CD14-positive monocyte (primary cell): ENCODE results near the gene CES2. TPM values are rescaled to one million over a fixed set of nuclear protein-coding genes. Genes with fewer than 3 reads are reported as not detected.
"Not testable (repeated sequence)": the region's sequence is repeated elsewhere in the genome, so short reads cannot be mapped to it uniquely, and the experiment has no call there.

Experiments
- DNase-seq, 3 donors: peaks; one replicate each; pipeline ENCODE4 v3.0.0-alpha.2; 2011 to 2022
- H2AFZ ChIP-seq: 2 replicates; pipeline ENCODE4 v1.6.0; 2012; ENCODE audit warnings: mild to moderate bottlenecking, low read depth, low read length, inconsistent platforms; ENCODE audit not compliant: insufficient read depth, poor library complexity, severe bottlenecking
- H3K27ac ChIP-seq, 2 donors: 1 replicate in 1 of 2; 2 replicates in 1 of 2; pipeline ENCODE4 v1.5.1; 2012 to 2013; ENCODE audit warnings: low read length in 2 of 2, control low read depth in 1 of 2, inconsistent platforms in 1 of 2, low read depth in 1 of 2, mild to moderate bottlenecking in 1 of 2
- H3K27me3 ChIP-seq, 2 donors: one replicate each; pipeline versions ENCODE4 v1.6.0 to v1.6.1; 2011 to 2013; ENCODE audit warnings: low read length in 2 of 2; ENCODE audit not compliant: control insufficient read depth in 2 of 2, insufficient read depth in 2 of 2
- H3K36me3 ChIP-seq, 2 donors: replicated peaks in 1 of 2; 1 replicate in 1 of 2; 2 replicates in 1 of 2; pipeline versions ENCODE4 v1.5.1 to v1.6.1; 2012 to 2013; ENCODE audit warnings: low read length in 2 of 2, control low read depth in 1 of 2, inconsistent platforms in 1 of 2, mild to moderate bottlenecking in 1 of 2; ENCODE audit not compliant: insufficient read depth in 2 of 2, control insufficient read depth in 1 of 2
- H3K4me1 ChIP-seq, 2 donors: 1 replicate in 1 of 2; 2 replicates in 1 of 2; pipeline versions ENCODE4 v1.5.1 to v1.6.1; 2012 to 2013; ENCODE audit warnings: low read length in 2 of 2, control low read depth in 1 of 2, inconsistent platforms in 1 of 2, mild to moderate bottlenecking in 1 of 2, moderate library complexity in 1 of 2; ENCODE audit not compliant: insufficient read depth in 2 of 2, control insufficient read depth in 1 of 2
- H3K4me2 ChIP-seq: replicated peaks from 2 replicates; pipeline ENCODE3; 2012; ENCODE audit warnings: low read length, moderate library complexity, mild to moderate bottlenecking; ENCODE audit not compliant: poor library complexity, severe bottlenecking; ENCODE audit errors: extremely low read depth
- H3K4me3 ChIP-seq, 3 experiments: fragments of 200-600 bp in 1 of 3; sonication (generic) in 1 of 3; replicated peaks in 1 of 3; 1 replicate in 2 of 3; 2 replicates in 1 of 3; pipeline ENCODE4 v1.5.1; 2011 to 2013; ENCODE audit warnings: low read length in 3 of 3, mild to moderate bottlenecking in 3 of 3, control low read depth in 2 of 3, low read depth in 2 of 3, inconsistent platforms in 1 of 3, moderate library complexity in 1 of 3
- H3K79me2 ChIP-seq: 2 replicates; pipeline ENCODE4 v1.6.0; 2012; ENCODE audit warnings: mild to moderate bottlenecking, control low read depth, inconsistent platforms, low read length, moderate library complexity; ENCODE audit not compliant: insufficient read depth
- H3K9ac ChIP-seq: 2 replicates; pipeline ENCODE4 v1.6.0; 2017; ENCODE audit warnings: low read length, mild to moderate bottlenecking; ENCODE audit not compliant: insufficient read depth, poor library complexity, severe bottlenecking
- H3K9me3 ChIP-seq, 2 donors: replicated peaks in 1 of 2; 1 replicate in 1 of 2; 2 replicates in 1 of 2; pipeline versions ENCODE4 v1.5.1 to v1.6.1; 2012 to 2013; ENCODE audit warnings: low read length in 2 of 2, control low read depth in 1 of 2; ENCODE audit not compliant: control insufficient read depth in 1 of 2, insufficient read depth in 1 of 2
- H4K20me1 ChIP-seq: 2 replicates; pipeline ENCODE4 v1.6.0; 2012; ENCODE audit warnings: mild to moderate bottlenecking, low read length, control low read depth, moderate library complexity; ENCODE audit not compliant: insufficient read depth
- H3K27ac Mint-ChIP-seq, 7 donors: one replicate each; pipeline ENCODE4 v1.8.0; 2020; ENCODE audit warnings: mild to moderate bottlenecking in 7 of 7, mixed read lengths in 7 of 7, moderate library complexity in 6 of 7, inconsistent platforms in 2 of 7
- H3K27me3 Mint-ChIP-seq, 3 donors: one replicate each; pipeline ENCODE4 v1.8.0; 2021 to 2022; ENCODE audit warnings: low read depth in 3 of 3, mild to moderate bottlenecking in 3 of 3, mixed read lengths in 3 of 3, moderate library complexity in 3 of 3, inconsistent platforms in 1 of 3
- H3K36me3 Mint-ChIP-seq, 2 donors: one replicate each; pipeline ENCODE4 v1.8.0; 2020; ENCODE audit warnings: mixed read lengths in 2 of 2, inconsistent platforms in 1 of 2, mild to moderate bottlenecking in 1 of 2
- H3K4me1 Mint-ChIP-seq: one replicate; pipeline ENCODE4 v1.8.0; 2020; ENCODE audit warnings: mild to moderate bottlenecking, mixed read lengths
- H3K4me3 Mint-ChIP-seq, 2 donors: one replicate each; pipeline ENCODE4 v1.8.0; 2020; ENCODE audit warnings: mild to moderate bottlenecking in 2 of 2, mixed read lengths in 2 of 2, moderate library complexity in 1 of 2
- H3K9me3 Mint-ChIP-seq, 7 donors: one replicate each; pipeline ENCODE4 v1.8.0; 2020 to 2022; ENCODE audit warnings: mixed read lengths in 7 of 7, mild to moderate bottlenecking in 6 of 7, moderate library complexity in 6 of 7, inconsistent platforms in 2 of 7
- WGBS: methylation state at CpG from one replicate; pipeline ENCODE4 v1.1.5; 2013; ENCODE audit warnings: missing lambda C conversion rate; ENCODE audit not compliant: insufficient coverage; 5-methylcytosine and 5-hydroxymethylcytosine counted together
- intact Hi-C, 2 donors: fragments of 100-400 bp; cut with micrococcal nuclease; formaldehyde crosslinking; loops; one replicate each; pipeline versions ENCODE4 v1.15.0 to v1.15.1; 2023
- polyA plus RNA-seq, 3 donors: library from polyadenylated mRNA; depleted of rRNA in 1 of 3; unstranded in 2 of 3; stranded (reverse) in 1 of 3; fragments of 300-500 nt in 2 of 3; fragments of >200 nt in 1 of 3; fragmentation: Illumina TruSeq in 2 of 3; gene quantifications; 1 replicate in 2 of 3; 2 replicates in 1 of 3; pipeline ENCODE4 v1.2.3, GENCODE V29; 2012 to 2021
- TF ChIP-seq, protein P1 (sequence below): fragments of 200-600 bp; IDR thresholded peaks from one replicate; pipeline ENCODE4 v1.8.0; 2022; ENCODE audit warnings: antibody characterized with exemption, mild to moderate bottlenecking

CES2 gene
- polyA plus RNA-seq, 3 donors: 14.0 to 29.0 (median 23.2) TPM

DNA sequence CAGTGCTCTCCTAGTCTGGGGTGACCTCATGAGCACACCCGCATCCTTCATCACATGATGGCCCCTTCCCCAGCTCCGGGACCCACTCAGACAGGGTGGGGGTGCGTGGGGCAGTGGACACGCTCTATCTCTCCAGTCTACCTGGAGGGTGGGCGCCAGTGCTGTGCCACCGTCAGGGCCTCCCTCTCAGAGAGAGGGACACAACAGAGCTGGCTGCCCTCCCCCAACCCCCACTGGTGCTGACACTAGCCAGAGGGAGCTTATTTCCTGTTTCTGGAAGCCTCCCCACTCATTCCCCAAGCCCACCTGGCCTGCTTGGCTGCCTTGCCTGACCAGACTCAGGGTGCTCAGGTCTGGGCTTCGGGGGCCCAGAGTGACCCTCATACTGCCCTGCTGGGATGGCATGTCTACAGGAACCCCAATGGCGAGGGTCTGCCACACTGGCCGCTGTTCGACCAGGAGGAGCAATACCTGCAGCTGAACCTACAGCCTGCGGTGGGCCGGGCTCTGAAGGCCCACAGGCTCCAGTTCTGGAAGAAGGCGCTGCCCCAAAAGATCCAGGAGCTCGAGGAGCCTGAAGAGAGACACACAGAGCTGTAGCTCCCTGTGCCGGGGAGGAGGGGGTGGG, 8.2 kb downstream of the CES2 start:
- Histone ChIP-seq H3K79me2 (peaks cover 2% of the 10 kb centered on the region), H2AFZ (no peak overlapping the region), H3K4me1 (peaks cover 11 to 13% of the 10 kb centered on the region in 2 donors), H3K4me2 (no peak overlapping the region), H4K20me1 (peaks cover 40% of the 10 kb centered on the region), H3K4me3 (no peak overlapping the region), H3K9ac (no peak overlapping the region), H3K27ac (no peak overlapping the region), H3K27me3 (peaks cover 3 to 10% of the 10 kb centered on the region in 2 donors), H3K9me3 (no peaks in the 10 kb centered on the region), H3K36me3 (peaks cover 54 to 56% of the 10 kb centered on the region in 2 donors)
- intact Hi-C loops: no loop called here
- Mint-ChIP-seq H3K4me3 (no peak overlapping the region), H3K27me3 (peaks cover 12 to 17% (median 14%) of the 10 kb centered on the region in 3 donors), H3K4me1 (peaks cover 16% of the 10 kb centered on the region), H3K27ac (no peak overlapping the region), H3K36me3 (peaks cover 55 to 58% of the 10 kb centered on the region in 2 donors), H3K9me3 (peaks cover 0 to 2% (median 0%) of the 10 kb centered on the region in 7 donors)
- no peak for DNase-seq
- WGBS: 98% methylated on average over 14 of the region's 15 CpGs
- TF ChIP-seq, protein P1, sequence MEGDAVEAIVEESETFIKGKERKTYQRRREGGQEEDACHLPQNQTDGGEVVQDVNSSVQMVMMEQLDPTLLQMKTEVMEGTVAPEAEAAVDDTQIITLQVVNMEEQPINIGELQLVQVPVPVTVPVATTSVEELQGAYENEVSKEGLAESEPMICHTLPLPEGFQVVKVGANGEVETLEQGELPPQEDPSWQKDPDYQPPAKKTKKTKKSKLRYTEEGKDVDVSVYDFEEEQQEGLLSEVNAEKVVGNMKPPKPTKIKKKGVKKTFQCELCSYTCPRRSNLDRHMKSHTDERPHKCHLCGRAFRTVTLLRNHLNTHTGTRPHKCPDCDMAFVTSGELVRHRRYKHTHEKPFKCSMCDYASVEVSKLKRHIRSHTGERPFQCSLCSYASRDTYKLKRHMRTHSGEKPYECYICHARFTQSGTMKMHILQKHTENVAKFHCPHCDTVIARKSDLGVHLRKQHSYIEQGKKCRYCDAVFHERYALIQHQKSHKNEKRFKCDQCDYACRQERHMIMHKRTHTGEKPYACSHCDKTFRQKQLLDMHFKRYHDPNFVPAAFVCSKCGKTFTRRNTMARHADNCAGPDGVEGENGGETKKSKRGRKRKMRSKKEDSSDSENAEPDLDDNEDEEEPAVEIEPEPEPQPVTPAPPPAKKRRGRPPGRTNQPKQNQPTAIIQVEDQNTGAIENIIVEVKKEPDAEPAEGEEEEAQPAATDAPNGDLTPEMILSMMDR: no peak

DNA sequence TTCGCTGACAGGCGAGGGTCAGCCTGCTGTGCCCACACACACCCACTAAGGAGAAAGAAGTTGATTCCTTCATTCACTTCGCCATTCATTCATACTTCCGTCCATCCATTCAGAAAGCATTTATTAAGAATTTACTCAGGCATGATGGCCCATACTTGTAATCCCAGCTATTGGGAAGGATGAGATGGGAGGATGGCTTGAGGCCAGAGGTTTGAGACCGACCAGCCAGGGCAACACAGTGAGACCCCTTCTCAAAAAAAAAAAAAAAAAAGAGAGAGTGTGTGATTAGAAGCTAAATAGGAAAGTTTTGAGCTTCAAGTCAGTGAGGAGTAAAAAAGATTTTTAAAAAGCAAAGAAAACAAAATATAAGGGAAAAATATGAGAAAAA, 8.7 kb downstream of the CES2 start:
- no peaks in the 10 kb centered on the region for H3K79me2 ChIP-seq
- H3K4me1 ChIP-seq: peaks cover 16 to 18% of the 10 kb centered on the region in 2 donors
- H3K4me3 Mint-ChIP-seq: no peak overlapping the region
- no peak overlapping the region for H3K4me2 ChIP-seq
- H3K4me1 Mint-ChIP-seq: peaks cover 21% of the 10 kb centered on the region
- peaks cover 52 to 54% of the 10 kb centered on the region in 2 donors for H3K36me3 Mint-ChIP-seq
- no peak overlapping the region for H3K4me3 ChIP-seq
- no peak overlapping the region for H3K27ac ChIP-seq
- no peak for DNase-seq
- intact Hi-C loops: no loop called here
- no peaks in the 10 kb centered on the region for H3K9me3 ChIP-seq
- WGBS: no CpG with 5 or more reads among the region's 5 CpGs
- no peak overlapping the region for H3K9ac ChIP-seq
- H3K27me3 Mint-ChIP-seq: peaks cover 17 to 22% (median 19%) of the 10 kb centered on the region in 3 donors
- peak overlapping the region in 1 of 7 donors; percentile 76 for H3K27ac Mint-ChIP-seq
- H2AFZ ChIP-seq: no peak overlapping the region
- peaks cover 8 to 15% of the 10 kb centered on the region in 2 donors for H3K27me3 ChIP-seq
- TF ChIP-seq, protein P1: no peak
- peaks cover 49 to 51% of the 10 kb centered on the region in 2 donors for H3K36me3 ChIP-seq
- peaks cover 35% of the 10 kb centered on the region for H4K20me1 ChIP-seq
- H3K9me3 Mint-ChIP-seq: peaks cover 0 to 4% (median 0%) of the 10 kb centered on the region in 7 donors

DNA sequence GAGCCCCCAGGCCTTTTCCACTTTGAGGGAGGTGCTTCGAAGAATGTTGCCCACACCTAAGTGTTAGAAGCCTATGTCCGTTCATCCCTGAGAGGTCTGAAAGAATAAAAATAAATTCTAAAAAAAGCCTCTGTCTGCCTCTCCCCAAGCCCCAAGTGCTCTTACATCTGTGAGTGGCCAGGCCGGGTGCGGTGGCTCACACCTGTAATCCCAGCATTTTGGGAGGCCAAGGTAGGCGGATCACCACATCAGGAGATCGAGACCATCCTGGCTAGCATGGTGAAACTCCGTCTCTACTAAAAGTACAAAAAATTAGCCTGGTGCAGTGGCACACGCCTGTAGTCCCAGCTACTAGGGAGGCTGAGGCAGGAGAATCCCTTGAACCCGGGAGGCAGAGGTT, 9.7 kb downstream of the CES2 start:
- Mint-ChIP-seq H3K4me3 (peak overlapping the region in 1 of 2 donors; percentile 37), H3K27me3 (peaks cover 27 to 31% (median 28%) of the 10 kb centered on the region in 3 donors), H3K36me3 (peaks cover 45% of the 10 kb centered on the region in 2 donors), H3K4me1 (peaks cover 22% of the 10 kb centered on the region)
- Histone ChIP-seq H3K27me3 (peaks cover 17 to 24% of the 10 kb centered on the region in 2 donors), H3K4me1 (peaks cover 17 to 18% of the 10 kb centered on the region in 2 donors), H4K20me1 (peaks cover 26% of the 10 kb centered on the region), H3K36me3 (peaks cover 40 to 42% of the 10 kb centered on the region in 2 donors)
- H2AFZ ChIP-seq, H3K9me3 Mint-ChIP-seq, H3K79me2 ChIP-seq, H3K4me3 ChIP-seq, H3K9ac ChIP-seq, H3K9me3 ChIP-seq, H3K27ac Mint-ChIP-seq, H3K27ac ChIP-seq, DNase-seq, intact Hi-C loops, H3K4me2 ChIP-seq: not testable (repeated sequence)
- WGBS: 95% methylated on average over 6 of the region's 9 CpGs
